ENCODE results near the gene PITRM1.

DNA sequence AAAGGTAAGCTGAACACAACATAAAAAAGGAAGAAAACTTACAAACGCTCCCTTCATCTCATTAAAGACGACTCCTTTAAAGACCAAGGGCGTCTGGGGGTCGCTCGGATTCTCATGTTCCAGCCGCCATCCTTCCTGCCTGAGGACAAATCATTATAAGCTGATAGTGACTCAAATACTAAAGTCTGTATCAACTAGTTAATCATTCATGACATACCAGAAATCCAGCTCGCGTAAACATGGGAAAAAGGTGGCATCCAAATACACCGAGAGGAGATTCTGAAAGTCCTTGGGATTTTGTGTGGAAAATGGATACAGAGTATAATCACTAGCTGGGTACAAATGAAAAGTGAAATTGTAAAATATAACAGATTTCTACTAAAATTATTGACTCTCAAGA is 7.4 kb downstream of the PITRM1 start:
- TF ChIP-seq, protein P1, sequence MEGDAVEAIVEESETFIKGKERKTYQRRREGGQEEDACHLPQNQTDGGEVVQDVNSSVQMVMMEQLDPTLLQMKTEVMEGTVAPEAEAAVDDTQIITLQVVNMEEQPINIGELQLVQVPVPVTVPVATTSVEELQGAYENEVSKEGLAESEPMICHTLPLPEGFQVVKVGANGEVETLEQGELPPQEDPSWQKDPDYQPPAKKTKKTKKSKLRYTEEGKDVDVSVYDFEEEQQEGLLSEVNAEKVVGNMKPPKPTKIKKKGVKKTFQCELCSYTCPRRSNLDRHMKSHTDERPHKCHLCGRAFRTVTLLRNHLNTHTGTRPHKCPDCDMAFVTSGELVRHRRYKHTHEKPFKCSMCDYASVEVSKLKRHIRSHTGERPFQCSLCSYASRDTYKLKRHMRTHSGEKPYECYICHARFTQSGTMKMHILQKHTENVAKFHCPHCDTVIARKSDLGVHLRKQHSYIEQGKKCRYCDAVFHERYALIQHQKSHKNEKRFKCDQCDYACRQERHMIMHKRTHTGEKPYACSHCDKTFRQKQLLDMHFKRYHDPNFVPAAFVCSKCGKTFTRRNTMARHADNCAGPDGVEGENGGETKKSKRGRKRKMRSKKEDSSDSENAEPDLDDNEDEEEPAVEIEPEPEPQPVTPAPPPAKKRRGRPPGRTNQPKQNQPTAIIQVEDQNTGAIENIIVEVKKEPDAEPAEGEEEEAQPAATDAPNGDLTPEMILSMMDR (IDR thresholded peaks at IDR 0.05; ENCODE audit: low read length): no peak
- TF ChIP-seq EZH2 (IDR thresholded peaks at IDR 0.05; ENCODE audit: borderline replicate concordance, low read length): no peak
